BLaER1 treated with 17β-estradiol and CSF1 and Interleukin-3, amounts not matched to agents 10 nM and 100 nM (cell line): ENCODE data around the gene WASF3.
"Not testable (repeated sequence)": the region's sequence is repeated elsewhere in the genome, so short reads cannot be mapped to it uniquely, and the experiment has no call there.

Source experiments
- H3K27ac ChIP-seq, 11 experiments: shearing (Covaris generic); formaldehyde crosslinking; 2 replicates each; pipeline ENCODE4 v1.8.1; 2022
- H3K27me3 ChIP-seq, 11 experiments: shearing (Covaris generic); formaldehyde crosslinking; 2 replicates each; pipeline ENCODE4 v1.8.1; 2022
- H3K36me3 ChIP-seq, 11 experiments: shearing (Covaris generic); formaldehyde crosslinking; 2 replicates each; pipeline ENCODE4 v1.8.1; 2022
- H3K4me1 ChIP-seq, 10 experiments: shearing (Covaris generic); formaldehyde crosslinking; 2 replicates each; pipeline ENCODE4 v1.8.1; 2022
- H3K4me2 ChIP-seq, 11 experiments: shearing (Covaris generic); formaldehyde crosslinking; 2 replicates each; pipeline ENCODE4 v1.8.1; 2022
- H3K4me3 ChIP-seq, 10 experiments: shearing (Covaris generic); formaldehyde crosslinking; 2 replicates each; pipeline ENCODE4 v1.8.1; 2022
- H3K9ac ChIP-seq, 11 experiments: shearing (Covaris generic); formaldehyde crosslinking; 2 replicates each; pipeline ENCODE4 v1.8.1; 2022
- H3K9me3 ChIP-seq, 11 experiments: shearing (Covaris generic); formaldehyde crosslinking; replicated peaks in 1 of 11; 2 replicates each; pipeline ENCODE4 v1.8.1; 2022
- H4K20me1 ChIP-seq, 11 experiments: shearing (Covaris generic); formaldehyde crosslinking; 2 replicates each; pipeline ENCODE4 v1.8.1; 2022
- Cebpa-rat ChIP-seq, 11 experiments: shearing (Covaris generic); IDR thresholded peaks; 2 replicates each; pipeline ENCODE4 v1.8.1; 2022

Gene WASF3

DNA sequence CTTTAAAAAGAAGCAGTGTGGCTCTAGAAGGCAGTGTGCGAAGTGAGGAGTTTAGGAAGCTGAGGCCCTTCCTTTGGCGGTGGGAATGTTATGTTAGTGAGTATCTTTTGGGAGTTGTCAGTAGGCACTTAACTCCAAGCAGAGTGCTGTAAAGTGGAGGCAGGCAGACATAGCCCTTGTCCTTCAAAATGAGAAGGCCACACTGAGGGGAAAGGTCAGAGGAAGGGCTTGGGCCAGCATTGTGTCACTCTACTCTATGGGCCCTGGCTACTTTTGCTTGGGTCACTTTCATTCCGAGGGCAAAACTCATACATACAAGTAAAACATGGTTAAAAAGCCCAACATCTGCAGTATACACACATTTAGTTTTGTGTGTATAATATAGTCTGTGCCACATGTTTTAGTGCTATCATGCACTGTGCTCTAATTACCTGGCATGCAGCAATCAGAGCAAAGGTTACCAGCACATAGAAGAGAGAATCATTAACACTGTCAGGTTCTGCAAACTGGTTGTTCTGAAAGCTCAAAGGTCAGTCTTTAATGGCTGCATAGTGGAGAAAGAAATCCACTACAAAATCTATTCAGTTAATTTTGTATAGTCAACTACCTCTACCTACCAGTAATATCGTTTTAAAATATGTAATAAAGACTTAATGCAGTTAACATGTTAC, 64.4 kb downstream of the WASF3 start:
- H3K4me3 ChIP-seq = no peak overlapping the region
- H3K4me2 ChIP-seq = 0 out of 22 replicates have a peak overlapping the region, but pooled peaks of 1 of the 11 experiments have one; percentile 81
- H3K36me3 ChIP-seq = peaks cover 0 to 5% (median 0%) of the 10 kb centered on the region in 11 experiments; a peak in 1 of 22 replicates
- H3K9ac ChIP-seq = no peak overlapping the region
- H3K9me3 ChIP-seq = peaks cover 21 to 41% (median 35%) of the 10 kb centered on the region in 11 experiments
- H3K27me3 ChIP-seq = peaks cover 0 to 48% (median 4%) of the 10 kb centered on the region in 11 experiments; a peak in 10 of 22 replicates
- no peak overlapping the region for H3K27ac ChIP-seq
- no peak for TF ChIP-seq Cebpa-rat (IDR thresholded peaks at IDR 0.05)
- peaks cover 11 to 45% (median 29%) of the 10 kb centered on the region in 10 experiments for H3K4me1 ChIP-seq
- no peaks in the 10 kb centered on the region for H4K20me1 ChIP-seq

DNA sequence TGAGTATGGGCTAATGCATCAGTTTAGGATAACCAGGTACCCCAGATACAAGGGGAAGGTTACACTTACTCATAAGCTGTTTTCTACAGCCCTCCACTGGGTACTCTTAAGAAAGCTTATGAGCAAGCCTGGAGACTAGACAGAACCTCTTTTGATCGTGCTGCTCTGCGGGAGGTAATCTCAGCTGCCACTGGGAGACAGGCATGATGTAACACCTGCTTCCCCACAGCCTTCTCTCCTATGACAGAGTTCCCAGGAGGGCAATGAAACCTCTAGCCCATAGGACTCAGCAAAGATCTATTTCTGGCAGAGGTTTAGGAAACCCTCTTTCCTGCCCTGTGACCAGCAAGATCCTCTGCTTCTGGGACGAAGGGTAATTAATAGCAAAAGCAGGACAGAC, 65.6 kb downstream of the WASF3 start:
- Histone ChIP-seq H3K4me1 (peaks cover 11 to 42% (median 28%) of the 10 kb centered on the region in 10 experiments), H4K20me1 (no peaks in the 10 kb centered on the region), H3K27ac (0 out of 22 replicates have a peak overlapping the region, but pooled peaks of 1 of the 11 experiments have one; percentile 22), H3K9ac (no peak overlapping the region), H3K4me3 (no peak overlapping the region), H3K4me2 (peak overlapping the region in 9 of 11 experiments; percentile 39 to 81 (median 69); a peak in 17 of 22 replicates), H3K36me3 (peaks cover 0 to 5% (median 0%) of the 10 kb centered on the region in 11 experiments; a peak in 1 of 22 replicates), H3K27me3 (peaks cover 0 to 40% (median 4%) of the 10 kb centered on the region in 11 experiments; a peak in 10 of 22 replicates), H3K9me3 (peaks cover 21 to 34% (median 30%) of the 10 kb centered on the region in 11 experiments)
- TF ChIP-seq Cebpa-rat (IDR thresholded peaks at IDR 0.05) = peak in 1 of 11 experiments; percentile 58; a peak in 1 of 22 replicates

DNA sequence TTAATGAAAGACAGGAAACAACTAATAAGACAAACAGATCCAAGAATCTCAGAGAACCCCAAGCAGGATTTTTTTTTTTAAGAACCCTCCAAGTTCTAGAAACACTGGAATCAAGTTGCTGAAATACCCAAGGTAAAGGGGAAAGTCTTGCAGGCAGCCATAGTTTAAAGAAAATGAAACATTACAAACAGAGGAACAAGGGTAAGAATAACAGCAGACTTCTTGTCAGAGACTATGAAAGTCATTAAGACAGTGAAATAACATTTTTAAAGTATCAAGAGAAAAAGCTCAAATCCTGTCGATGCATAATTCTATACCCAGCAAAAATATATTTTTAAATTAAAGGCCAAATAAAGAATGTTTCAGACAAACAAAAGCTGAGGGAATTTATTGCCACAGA, 67.1 kb downstream of the WASF3 start:
- H3K9ac ChIP-seq = no peak overlapping the region
- H3K4me1 ChIP-seq = peaks cover 0 to 28% (median 15%) of the 10 kb centered on the region in 10 experiments; a peak in 18 of 20 replicates
- H3K4me2 ChIP-seq = no peak overlapping the region
- no peak for TF ChIP-seq Cebpa-rat (IDR thresholded peaks at IDR 0.05)
- H3K9me3 ChIP-seq = peaks cover 21 to 41% (median 31%) of the 10 kb centered on the region in 11 experiments
- H3K27ac ChIP-seq = no peak overlapping the region
- peaks cover 0 to 35% (median 4%) of the 10 kb centered on the region in 11 experiments; a peak in 10 of 22 replicates for H3K27me3 ChIP-seq
- H3K36me3 ChIP-seq = peaks cover 0 to 5% (median 0%) of the 10 kb centered on the region in 11 experiments; a peak in 1 of 22 replicates
- H3K4me3 ChIP-seq = no peak overlapping the region
- no peaks in the 10 kb centered on the region for H4K20me1 ChIP-seq

DNA sequence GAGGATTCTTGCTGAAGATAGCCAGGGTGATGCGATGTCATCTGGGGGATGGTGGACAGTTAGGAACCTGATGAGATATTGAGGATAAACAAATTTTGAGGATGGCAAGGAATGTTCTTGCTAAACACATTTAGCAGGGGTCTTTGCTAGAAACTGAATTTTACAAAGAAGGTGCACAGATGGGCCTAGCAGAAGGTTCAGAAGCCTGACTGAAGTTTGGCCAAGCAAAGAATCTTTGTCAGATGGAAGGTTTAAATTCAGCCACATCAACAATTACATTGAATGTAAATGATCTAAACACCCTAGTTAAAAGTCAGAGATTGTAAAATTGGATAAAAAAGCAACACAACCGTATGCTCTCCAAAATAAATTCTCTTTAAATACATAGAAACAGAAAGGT, 68.8 kb downstream of the WASF3 start:
- no peaks in the 10 kb centered on the region for H4K20me1 ChIP-seq
- H3K27ac ChIP-seq = no peak overlapping the region

DNA sequence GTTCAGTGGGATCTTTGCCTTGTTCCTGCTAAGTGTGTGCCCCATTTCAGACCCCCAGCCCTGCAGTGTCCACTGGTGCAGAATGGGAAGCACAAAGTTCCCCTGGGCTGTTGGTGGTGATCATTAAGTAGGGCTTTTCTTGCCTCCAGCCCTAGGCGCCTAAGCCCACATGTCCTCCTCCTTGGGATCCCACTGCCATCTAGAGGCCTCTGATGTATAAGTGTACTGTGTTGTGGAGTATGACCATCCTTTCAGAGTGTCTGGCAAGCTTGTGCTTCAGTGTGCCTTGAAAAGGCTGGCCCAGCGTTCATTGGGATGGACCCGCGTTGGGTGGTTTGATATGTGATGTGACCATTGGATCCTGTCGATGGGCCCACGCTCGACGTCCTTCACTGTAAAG, 71.2 kb downstream of the WASF3 start:
- peaks cover 23 to 33% (median 27%) of the 10 kb centered on the region in 11 experiments for H3K9me3 ChIP-seq
- H3K9ac ChIP-seq = no peak overlapping the region
- peaks cover 0 to 2% (median under 1%) of the 10 kb centered on the region in 10 experiments; a peak in 8 of 20 replicates for H3K4me1 ChIP-seq
- TF ChIP-seq Cebpa-rat (IDR thresholded peaks at IDR 0.05) = no peak
- H3K4me2 ChIP-seq = no peak overlapping the region
- no peak overlapping the region for H3K4me3 ChIP-seq
- no peak overlapping the region for H3K27ac ChIP-seq
- H3K27me3 ChIP-seq = peaks cover 0 to under 1% (median 0%) of the 10 kb centered on the region in 11 experiments; a peak in 1 of 22 replicates
- no peaks in the 10 kb centered on the region for H4K20me1 ChIP-seq
- H3K36me3 ChIP-seq = peaks cover 0 to 5% (median 0%) of the 10 kb centered on the region in 11 experiments; a peak in 1 of 22 replicates

More for the DNA sequence above, 68.8 kb downstream of the WASF3 start:
- Histone ChIP-seq H3K27me3 (peaks cover 0 to 20% (median 0%) of the 10 kb centered on the region in 11 experiments; a peak in 8 of 22 replicates), H3K9me3 (peaks cover 21 to 41% (median 31%) of the 10 kb centered on the region in 11 experiments), H3K4me3 (no peak overlapping the region), H3K9ac (no peak overlapping the region), H3K36me3 (peaks cover 0 to 5% (median 0%) of the 10 kb centered on the region in 11 experiments; a peak in 1 of 22 replicates), H3K4me2 (no peak overlapping the region), H3K4me1 (peaks cover 0 to 16% (median 10%) of the 10 kb centered on the region in 10 experiments; a peak in 15 of 20 replicates)
- no peak for TF ChIP-seq Cebpa-rat (IDR thresholded peaks at IDR 0.05)

DNA sequence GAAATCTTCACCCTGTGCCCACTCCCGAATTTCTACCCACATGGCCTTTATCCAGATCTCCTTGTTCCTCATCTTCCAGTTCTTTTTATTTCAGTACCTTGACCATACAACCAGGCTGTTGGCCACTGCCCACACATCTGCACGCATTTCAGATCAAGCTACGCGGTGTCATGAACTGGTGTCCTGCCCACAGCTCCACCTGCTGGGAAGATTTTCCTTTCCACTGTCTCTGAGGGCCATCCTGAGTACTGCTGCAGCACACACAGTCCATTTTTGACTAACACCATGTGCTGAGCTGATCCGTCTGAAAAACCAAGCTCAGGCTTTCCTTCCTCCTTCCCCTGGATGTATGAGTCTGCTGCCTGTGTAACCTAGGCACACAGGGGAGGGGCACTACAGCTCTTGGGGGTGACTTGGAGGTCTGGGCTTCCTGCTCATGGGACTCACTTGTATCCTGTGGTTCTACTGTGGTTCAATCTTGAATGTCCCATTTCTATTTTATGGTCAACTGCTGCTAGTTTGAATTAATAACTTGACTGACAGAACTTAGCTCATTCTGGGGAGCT, 71.9 kb downstream of the WASF3 start:
- Histone ChIP-seq H3K9ac (no peak overlapping the region), H3K4me2 (no peak overlapping the region; a peak in 1 of 22 replicates), H3K4me3 (no peak overlapping the region), H4K20me1 (no peaks in the 10 kb centered on the region), H3K9me3 (peaks cover 18 to 26% (median 20%) of the 10 kb centered on the region in 11 experiments), H3K27ac (no peak overlapping the region), H3K4me1 (no peaks in the 10 kb centered on the region), H3K27me3 (no peaks in the 10 kb centered on the region), H3K36me3 (peaks cover 0 to 5% (median 0%) of the 10 kb centered on the region in 11 experiments; a peak in 1 of 22 replicates)
- no peak for TF ChIP-seq Cebpa-rat (IDR thresholded peaks at IDR 0.05)

DNA sequence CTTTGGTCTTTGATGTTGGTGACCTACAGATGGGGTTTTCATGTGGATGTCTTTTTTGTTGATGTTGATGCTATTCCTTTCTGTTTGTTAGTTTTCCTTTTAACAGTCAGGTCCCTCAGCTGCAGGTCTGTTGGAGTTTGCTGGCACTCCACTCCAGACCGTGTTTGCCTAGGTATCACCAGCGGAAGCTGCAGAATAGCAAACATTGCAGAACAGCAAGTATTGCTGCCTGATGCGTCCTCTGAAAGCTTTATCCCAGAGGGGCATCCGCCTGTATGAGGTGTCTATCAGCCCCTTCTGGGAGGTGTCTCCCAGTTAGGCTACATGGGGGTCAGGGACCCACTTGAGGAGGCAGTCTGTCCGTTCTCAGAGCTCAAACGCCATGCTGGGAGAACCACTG, 78.2 kb downstream of the WASF3 start:
- not testable (repeated sequence) for H3K27me3 ChIP-seq, H3K27ac ChIP-seq, H3K4me3 ChIP-seq, H3K4me2 ChIP-seq, H3K9ac ChIP-seq, H3K4me1 ChIP-seq, H4K20me1 ChIP-seq
- peaks cover 24 to 39% (median 28%) of the 10 kb centered on the region in 11 experiments for H3K9me3 ChIP-seq
- peaks cover 0 to 10% (median 0%) of the 10 kb centered on the region in 11 experiments; a peak in 1 of 22 replicates for H3K36me3 ChIP-seq

DNA sequence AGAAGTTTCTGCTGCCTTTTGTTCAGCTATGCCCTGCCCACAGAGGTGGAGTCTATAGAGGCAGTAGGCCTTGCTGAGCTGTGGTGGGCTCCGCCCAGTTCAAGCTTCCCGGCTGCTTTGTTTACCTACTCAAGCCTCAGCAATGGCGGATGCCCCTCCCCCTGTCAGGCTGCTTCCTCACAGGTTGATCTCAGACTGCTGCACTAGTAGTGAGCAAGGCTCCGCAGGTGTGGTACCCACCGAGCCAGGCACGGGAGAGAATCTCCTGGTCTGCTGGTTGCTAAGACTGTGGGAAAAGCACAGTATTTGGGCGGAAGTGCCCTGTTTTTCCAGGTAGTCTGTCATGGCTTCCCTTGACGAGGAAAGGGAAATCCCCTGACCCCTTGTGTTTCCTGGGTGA, 78.6 kb downstream of the WASF3 start:
- not testable (repeated sequence) for H3K4me2 ChIP-seq, H3K4me3 ChIP-seq, H3K27me3 ChIP-seq, H4K20me1 ChIP-seq, H3K27ac ChIP-seq, H3K9ac ChIP-seq, H3K4me1 ChIP-seq
- H3K36me3 ChIP-seq = peaks cover 0 to 10% (median 0%) of the 10 kb centered on the region in 11 experiments; a peak in 1 of 22 replicates
- peaks cover 24 to 43% (median 30%) of the 10 kb centered on the region in 11 experiments for H3K9me3 ChIP-seq

DNA sequence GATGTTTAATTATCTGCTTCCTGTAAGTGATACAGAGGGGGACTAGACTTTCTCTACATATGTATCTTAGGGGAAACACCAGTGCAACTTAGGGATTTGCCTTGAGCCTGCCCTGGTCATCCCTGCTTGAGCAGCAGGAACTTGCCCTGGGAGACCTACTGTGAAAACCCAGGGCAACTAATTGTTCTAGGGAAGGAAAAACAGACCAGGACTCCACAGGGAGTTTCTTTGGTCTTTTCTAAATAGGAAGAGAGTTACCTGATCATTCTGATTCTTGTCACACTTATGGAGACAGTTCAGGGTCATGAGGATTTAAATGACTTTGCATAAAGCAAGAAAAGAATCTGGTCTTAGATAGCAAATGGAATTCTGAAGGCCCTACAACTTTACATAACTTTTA, 89.1 kb downstream of the WASF3 start:
- H3K36me3 ChIP-seq = no peaks in the 10 kb centered on the region
- no peak overlapping the region for H3K4me3 ChIP-seq
- no peak for TF ChIP-seq Cebpa-rat (IDR thresholded peaks at IDR 0.05)
- H4K20me1 ChIP-seq = no peaks in the 10 kb centered on the region
- H3K9me3 ChIP-seq = peaks cover 11 to 27% (median 18%) of the 10 kb centered on the region in 11 experiments
- H3K4me1 ChIP-seq = peaks cover 0 to 16% (median 8%) of the 10 kb centered on the region in 10 experiments; a peak in 10 of 20 replicates
- H3K27me3 ChIP-seq = no peaks in the 10 kb centered on the region
- no peak overlapping the region for H3K27ac ChIP-seq
- no peak overlapping the region for H3K9ac ChIP-seq
- no peak overlapping the region for H3K4me2 ChIP-seq
